AG09309 (cell line): ENCODE results near the gene UFC1.

Source experiments
- DNase-seq: peaks from one replicate; pipeline ENCODE4 v3.0.0-alpha.2; 2010; ENCODE audit warnings: low read depth
- H3K4me3 ChIP-seq: 2 replicates; pipeline ENCODE4 v1.5.1; 2011; ENCODE audit warnings: mild to moderate bottlenecking, low read depth, low read length, moderate library complexity; ENCODE audit not compliant: control insufficient read depth
- TF ChIP-seq, protein P1 (sequence below): IDR thresholded peaks from 2 replicates; pipeline ENCODE4 v1.5.1; 2011; ENCODE audit warnings: mild to moderate bottlenecking, low read depth, low read length, inconsistent platforms; ENCODE audit not compliant: insufficient read depth, control insufficient read depth; ENCODE audit errors: missing control alignments

UFC1 gene

DNA sequence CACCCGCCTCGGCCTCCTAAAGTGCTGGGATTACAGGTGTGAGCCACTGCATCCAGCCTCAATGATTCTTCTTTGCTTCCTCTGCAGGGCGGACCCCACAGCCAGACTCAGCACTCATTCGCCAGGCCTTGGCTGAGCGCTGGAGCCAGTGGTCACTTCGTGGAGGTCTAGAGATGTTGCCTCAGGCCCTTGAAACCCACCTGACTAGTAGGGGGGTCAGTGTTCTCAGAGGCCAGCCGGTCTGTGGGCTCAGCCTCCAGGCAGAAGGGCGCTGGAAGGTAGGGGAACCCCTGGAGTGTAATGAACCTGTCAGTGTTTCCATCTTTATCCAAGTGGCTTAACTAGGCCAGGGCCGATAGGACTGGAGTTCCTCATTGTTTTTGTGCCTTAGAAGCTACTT, 15.1 kb downstream of the UFC1 start:
- DNase-seq, result no peak
- H3K4me3 ChIP-seq, result no peak overlapping the region
- TF ChIP-seq, protein P1, sequence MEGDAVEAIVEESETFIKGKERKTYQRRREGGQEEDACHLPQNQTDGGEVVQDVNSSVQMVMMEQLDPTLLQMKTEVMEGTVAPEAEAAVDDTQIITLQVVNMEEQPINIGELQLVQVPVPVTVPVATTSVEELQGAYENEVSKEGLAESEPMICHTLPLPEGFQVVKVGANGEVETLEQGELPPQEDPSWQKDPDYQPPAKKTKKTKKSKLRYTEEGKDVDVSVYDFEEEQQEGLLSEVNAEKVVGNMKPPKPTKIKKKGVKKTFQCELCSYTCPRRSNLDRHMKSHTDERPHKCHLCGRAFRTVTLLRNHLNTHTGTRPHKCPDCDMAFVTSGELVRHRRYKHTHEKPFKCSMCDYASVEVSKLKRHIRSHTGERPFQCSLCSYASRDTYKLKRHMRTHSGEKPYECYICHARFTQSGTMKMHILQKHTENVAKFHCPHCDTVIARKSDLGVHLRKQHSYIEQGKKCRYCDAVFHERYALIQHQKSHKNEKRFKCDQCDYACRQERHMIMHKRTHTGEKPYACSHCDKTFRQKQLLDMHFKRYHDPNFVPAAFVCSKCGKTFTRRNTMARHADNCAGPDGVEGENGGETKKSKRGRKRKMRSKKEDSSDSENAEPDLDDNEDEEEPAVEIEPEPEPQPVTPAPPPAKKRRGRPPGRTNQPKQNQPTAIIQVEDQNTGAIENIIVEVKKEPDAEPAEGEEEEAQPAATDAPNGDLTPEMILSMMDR, result no peak

DNA sequence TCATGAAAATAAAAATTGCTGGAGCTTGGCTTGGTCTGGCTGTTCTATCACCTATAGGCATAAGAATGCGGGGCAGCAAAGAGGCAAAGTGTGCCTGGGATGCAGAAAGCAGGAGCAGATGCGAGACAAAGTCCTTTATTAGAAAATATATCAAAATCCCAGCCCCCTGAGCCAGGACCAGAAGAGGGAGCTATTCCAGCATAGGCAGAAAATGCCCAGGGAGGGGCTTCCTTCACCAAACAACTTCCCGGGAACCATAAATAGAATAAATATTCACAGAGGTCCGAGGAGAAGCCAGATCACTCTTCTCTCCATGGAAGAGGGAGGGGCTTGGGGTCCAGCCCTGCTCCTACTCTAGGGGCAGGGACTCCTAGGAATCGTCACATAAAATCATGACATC, 17.4 kb downstream of the UFC1 start:
- H3K4me3 ChIP-seq, result no peak overlapping the region

DNA sequence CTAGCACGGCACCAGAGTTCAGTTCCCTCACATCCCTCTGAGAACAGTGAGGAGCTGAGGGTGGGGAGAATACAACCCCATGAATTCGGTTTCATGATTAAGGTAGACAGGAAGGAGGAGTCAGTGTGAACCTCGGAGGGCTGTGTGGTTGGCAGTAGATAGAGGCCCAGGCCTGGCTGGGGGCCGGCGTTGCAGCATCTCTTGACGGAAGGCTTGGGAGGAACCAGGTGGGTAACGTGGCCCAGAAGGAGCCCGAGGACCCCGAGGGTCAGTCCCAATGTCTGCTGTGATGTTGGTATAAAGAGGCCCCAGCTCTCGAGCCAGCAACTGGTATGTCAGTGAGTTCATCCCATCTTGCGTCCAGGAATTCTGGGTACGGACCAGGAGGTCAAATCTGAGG, 17.9 kb downstream of the UFC1 start:
- H3K4me3 ChIP-seq, result no peak overlapping the region

More for the DNA sequence above, 17.4 kb downstream of the UFC1 start:
- DNase-seq, result no peak
- TF ChIP-seq, protein P1, result peak; percentile 17

DNA sequence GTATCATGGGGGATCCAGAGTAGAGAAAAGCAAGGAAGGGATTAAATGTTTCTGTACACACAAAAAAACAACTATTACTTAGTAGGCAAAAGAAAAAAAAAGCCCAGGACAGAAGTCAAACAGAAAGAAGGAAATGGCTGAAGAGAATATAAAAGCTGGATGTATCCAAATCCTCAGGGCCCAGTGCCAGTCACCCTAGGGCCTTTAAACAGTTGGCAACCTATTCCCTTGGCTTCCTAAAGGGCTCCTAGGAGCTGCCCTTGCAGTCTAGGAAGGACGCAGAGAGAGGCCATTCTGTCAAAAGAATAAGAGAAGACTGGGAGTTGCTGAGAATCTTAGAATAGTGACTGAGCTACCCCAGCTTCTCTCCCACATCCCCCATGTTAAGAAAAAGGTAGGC, 18.6 kb downstream of the UFC1 start:
- TF ChIP-seq, protein P1, result no peak
- H3K4me3 ChIP-seq, result no peak overlapping the region
- DNase-seq, result no peak

More for the DNA sequence above, 17.9 kb downstream of the UFC1 start:
- TF ChIP-seq, protein P1, result no peak
- no peak for DNase-seq

DNA sequence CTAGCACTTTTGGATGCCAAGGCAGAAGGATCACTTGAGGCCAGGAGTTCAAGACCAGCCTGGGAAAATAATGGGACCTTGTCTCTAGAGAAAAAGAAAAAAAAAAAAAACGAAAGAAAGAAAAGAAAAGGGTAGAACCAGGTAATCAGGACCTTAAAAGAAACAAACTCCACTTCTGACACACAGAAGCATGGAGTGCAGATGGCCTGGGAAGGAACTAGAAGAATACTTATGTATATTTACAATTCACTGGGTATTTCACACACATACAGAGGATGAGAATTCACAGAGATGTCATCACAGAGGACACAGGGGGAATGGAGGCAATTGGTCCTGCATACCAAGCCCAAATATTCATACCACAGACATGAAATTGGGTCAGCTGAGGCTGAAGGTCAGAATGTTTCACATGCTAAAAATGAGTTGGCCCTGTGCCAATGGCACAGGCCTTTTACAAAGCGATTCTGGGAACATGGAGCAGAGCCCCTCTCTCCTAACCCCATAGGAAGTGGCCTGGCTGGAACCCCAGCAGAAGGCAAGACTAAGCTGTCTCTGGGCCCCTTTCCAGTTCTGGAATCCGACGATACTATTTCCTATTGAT, 19.1 kb downstream of the UFC1 start:
- no peak overlapping the region for H3K4me3 ChIP-seq
- TF ChIP-seq, protein P1, result no peak
- peak; percentile 75 for DNase-seq

DNA sequence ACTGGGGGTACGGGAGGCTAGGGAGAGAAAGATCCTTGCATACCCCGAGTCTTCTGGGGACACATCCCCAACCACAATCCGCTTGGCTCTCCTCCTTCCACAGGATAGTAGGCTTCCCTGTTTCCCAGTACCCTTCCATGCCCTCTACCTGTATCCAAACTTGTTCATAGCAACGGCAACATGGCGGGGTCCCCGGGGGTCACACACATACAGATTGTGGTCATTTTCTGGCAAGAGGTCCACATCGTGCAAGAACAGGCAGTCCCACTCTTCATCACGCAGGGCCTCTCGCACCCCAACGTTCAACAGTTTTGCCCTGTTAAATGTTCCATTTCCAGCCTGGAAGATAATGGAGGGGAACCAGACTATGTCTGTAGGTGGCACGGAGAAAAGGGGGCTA, 19.9 kb downstream of the UFC1 start:
- DNase-seq, result no peak
- no peak overlapping the region for H3K4me3 ChIP-seq
- TF ChIP-seq, protein P1, result no peak
